Osteoblast (primary cell): ENCODE data around the gene RADX. TPM values are rescaled to one million over a fixed set of nuclear protein-coding genes. Genes with fewer than 3 reads are reported as not detected.

Experiments
- DNase-seq: peaks from one replicate; pipeline ENCODE4 v3.0.0; 2011; ENCODE audit warnings: low spot score, mixed read lengths; ENCODE audit not compliant: insufficient read length; ENCODE audit errors: missing footprints
- H2AFZ ChIP-seq: 2 replicates; pipeline ENCODE4 v1.6.0; 2011; ENCODE audit warnings: mild to moderate bottlenecking, low read length
- H3K27ac ChIP-seq: 2 replicates; pipeline ENCODE4 v1.5.1; 2011; ENCODE audit warnings: mild to moderate bottlenecking, low read depth, low read length, moderate library complexity
- H3K27me3 ChIP-seq: 2 replicates; pipeline ENCODE4 v1.6.0; 2012; ENCODE audit warnings: mild to moderate bottlenecking, control low read depth, inconsistent platforms, low read length, moderate library complexity; ENCODE audit not compliant: insufficient read depth
- H3K36me3 ChIP-seq: 2 replicates; pipeline ENCODE4 v1.5.1; 2011; ENCODE audit warnings: mild to moderate bottlenecking, low read length, control low read depth, moderate library complexity; ENCODE audit not compliant: insufficient read depth
- H3K4me1 ChIP-seq: 2 replicates; pipeline ENCODE4 v1.5.1; 2011; ENCODE audit warnings: mild to moderate bottlenecking, low read length, control low read depth, moderate library complexity; ENCODE audit not compliant: insufficient read depth
- H3K4me2 ChIP-seq: 2 replicates; pipeline ENCODE4 v1.6.0; 2011; ENCODE audit warnings: mild to moderate bottlenecking, low read length; ENCODE audit not compliant: insufficient read depth
- H3K4me3 ChIP-seq: fragments of 200-600 bp; sonication (generic); 3 replicates; pipeline ENCODE4 v1.5.1; 2012; ENCODE audit warnings: mild to moderate bottlenecking, low read length, inconsistent platforms; ENCODE audit not compliant: insufficient read depth
- H3K79me2 ChIP-seq: 2 replicates; pipeline ENCODE4 v1.6.0; 2012; ENCODE audit warnings: mild to moderate bottlenecking, low read length, control low read depth, inconsistent platforms; ENCODE audit not compliant: insufficient read depth
- H3K9me3 ChIP-seq: 2 replicates; pipeline ENCODE4 v1.5.1; 2011; ENCODE audit warnings: low read depth, low read length, control low read depth
- H4K20me1 ChIP-seq: 2 replicates; pipeline ENCODE4 v1.6.0; 2012; ENCODE audit warnings: mild to moderate bottlenecking, low read length, control low read depth; ENCODE audit not compliant: insufficient read depth
- total RNA-seq: library from RNA; depleted of rRNA; stranded (reverse); fragments of >200 nt; gene quantifications from 2 replicates; pipeline ENCODE4 v1.2.3, GENCODE V29; 2012
- TF ChIP-seq, protein P1 (sequence below): IDR thresholded peaks from 2 replicates; pipeline ENCODE4 v1.5.1; 2011; ENCODE audit warnings: mild to moderate bottlenecking, low read depth, low read length, moderate library complexity; ENCODE audit errors: extremely low read depth

Gene RADX
- total RNA-seq, 1 donor = 1.4 TPM

DNA sequence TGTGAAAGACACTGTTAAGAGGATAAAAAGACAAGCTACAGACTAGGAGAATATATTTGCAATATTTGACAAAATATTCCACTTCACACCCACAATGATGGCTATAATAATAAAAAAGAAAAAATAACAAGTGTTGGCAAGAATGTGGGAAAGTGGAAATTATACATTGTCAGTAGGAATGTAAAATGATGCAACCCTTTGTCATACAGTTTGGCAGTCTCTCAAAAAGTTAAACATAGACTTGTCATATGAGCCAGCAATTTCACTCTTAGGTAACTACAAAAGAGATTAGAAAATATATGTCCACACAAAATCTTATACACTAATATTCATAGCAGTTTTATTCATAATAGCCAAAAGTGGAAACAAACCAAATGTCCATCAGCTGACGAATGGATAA lies 5.2 kb upstream of the RADX start:
- H3K79me2 ChIP-seq = no peaks in the 10 kb centered on the region
- no peak overlapping the region for H2AFZ ChIP-seq
- H3K4me2 ChIP-seq = no peak overlapping the region
- no peak overlapping the region for H3K27ac ChIP-seq
- H3K27me3 ChIP-seq = peaks cover 8% of the 10 kb centered on the region
- no peak overlapping the region for H3K4me3 ChIP-seq
- H3K4me1 ChIP-seq = no peaks in the 10 kb centered on the region
- no peaks in the 10 kb centered on the region for H3K9me3 ChIP-seq
- H4K20me1 ChIP-seq = no peaks in the 10 kb centered on the region
- H3K36me3 ChIP-seq = no peaks in the 10 kb centered on the region
- TF ChIP-seq, protein P1, sequence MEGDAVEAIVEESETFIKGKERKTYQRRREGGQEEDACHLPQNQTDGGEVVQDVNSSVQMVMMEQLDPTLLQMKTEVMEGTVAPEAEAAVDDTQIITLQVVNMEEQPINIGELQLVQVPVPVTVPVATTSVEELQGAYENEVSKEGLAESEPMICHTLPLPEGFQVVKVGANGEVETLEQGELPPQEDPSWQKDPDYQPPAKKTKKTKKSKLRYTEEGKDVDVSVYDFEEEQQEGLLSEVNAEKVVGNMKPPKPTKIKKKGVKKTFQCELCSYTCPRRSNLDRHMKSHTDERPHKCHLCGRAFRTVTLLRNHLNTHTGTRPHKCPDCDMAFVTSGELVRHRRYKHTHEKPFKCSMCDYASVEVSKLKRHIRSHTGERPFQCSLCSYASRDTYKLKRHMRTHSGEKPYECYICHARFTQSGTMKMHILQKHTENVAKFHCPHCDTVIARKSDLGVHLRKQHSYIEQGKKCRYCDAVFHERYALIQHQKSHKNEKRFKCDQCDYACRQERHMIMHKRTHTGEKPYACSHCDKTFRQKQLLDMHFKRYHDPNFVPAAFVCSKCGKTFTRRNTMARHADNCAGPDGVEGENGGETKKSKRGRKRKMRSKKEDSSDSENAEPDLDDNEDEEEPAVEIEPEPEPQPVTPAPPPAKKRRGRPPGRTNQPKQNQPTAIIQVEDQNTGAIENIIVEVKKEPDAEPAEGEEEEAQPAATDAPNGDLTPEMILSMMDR = no peak
- no peak for DNase-seq

DNA sequence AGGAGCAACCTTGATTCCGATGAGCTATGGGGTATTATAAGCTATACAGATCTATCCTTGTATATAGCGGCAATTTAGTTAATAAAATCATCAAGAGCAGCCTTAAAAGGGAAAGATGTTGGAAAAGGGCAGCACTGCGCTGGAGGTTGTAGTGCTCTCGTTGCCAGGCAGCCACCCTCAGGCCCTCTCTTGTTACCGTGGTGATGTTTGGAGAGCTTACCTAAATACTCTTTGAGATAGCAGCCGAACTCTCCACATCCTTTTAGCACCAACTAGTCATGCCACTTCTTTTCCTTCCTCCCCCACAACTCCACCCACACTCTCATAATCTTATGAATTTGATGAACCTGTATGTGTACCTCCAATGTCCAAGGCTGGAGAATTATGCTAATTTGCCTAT lies 3.8 kb upstream of the RADX start:
- H3K4me1 ChIP-seq = no peaks in the 10 kb centered on the region
- no peaks in the 10 kb centered on the region for H3K9me3 ChIP-seq
- TF ChIP-seq, protein P1 = no peak

DNA sequence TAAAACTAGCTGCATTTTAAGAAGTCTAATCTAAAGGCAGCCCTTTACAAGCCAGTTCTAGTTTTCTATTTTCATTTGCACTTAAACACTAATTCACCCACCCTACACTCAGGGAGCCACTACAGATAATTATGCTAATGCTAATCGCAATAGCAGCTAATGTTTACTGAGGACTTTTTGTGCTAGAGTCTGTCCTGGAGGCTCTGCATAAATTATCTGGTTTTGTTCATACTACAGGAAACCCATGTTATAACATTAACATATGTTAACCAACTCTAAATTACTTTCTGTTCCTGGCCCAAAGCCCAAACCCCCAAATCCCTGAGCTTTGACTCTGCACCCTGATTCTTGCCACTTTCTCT lies 480 bp upstream of the RADX start:
- H2AFZ ChIP-seq = peak overlapping the region; percentile 70
- H3K27me3 ChIP-seq = peaks cover 17% of the 10 kb centered on the region
- peak; percentile 11 for DNase-seq
- no peaks in the 10 kb centered on the region for H3K36me3 ChIP-seq
- H3K4me2 ChIP-seq = peak overlapping the region; percentile 78
- H3K27ac ChIP-seq = no peak overlapping the region
- H3K9me3 ChIP-seq = no peaks in the 10 kb centered on the region
- TF ChIP-seq, protein P1 = no peak
- H3K4me3 ChIP-seq = peak overlapping the region; percentile 70
- no peaks in the 10 kb centered on the region for H3K4me1 ChIP-seq
- no peaks in the 10 kb centered on the region for H4K20me1 ChIP-seq
- H3K79me2 ChIP-seq = no peaks in the 10 kb centered on the region

More for the DNA sequence above, 3.8 kb upstream of the RADX start:
- no peaks in the 10 kb centered on the region for H3K79me2 ChIP-seq
- H3K4me3 ChIP-seq = no peak overlapping the region
- DNase-seq = no peak
- H2AFZ ChIP-seq = no peak overlapping the region
- no peaks in the 10 kb centered on the region for H3K36me3 ChIP-seq
- H4K20me1 ChIP-seq = no peaks in the 10 kb centered on the region
- no peak overlapping the region for H3K4me2 ChIP-seq
- no peak overlapping the region for H3K27ac ChIP-seq
- H3K27me3 ChIP-seq = peaks cover 8% of the 10 kb centered on the region

DNA sequence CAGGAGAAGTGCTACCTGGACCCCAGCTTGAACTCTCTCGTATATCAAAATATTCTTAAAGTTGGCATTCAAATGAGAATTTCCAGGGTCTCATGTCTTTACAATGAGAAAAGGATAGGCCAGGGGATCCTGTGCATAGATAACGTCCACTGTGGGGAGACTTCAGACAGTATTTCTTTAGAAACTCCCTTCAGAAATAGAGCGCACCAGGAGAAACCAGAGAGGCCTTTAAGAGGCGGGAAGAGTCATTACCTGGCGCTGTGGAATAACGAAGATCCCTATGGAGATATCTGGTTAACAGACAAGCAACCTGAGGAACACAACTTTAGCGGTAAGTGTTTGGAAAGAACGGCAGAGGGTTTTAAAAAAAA lies 600 bp downstream of the RADX start:
- no peak for DNase-seq
- H3K79me2 ChIP-seq = no peaks in the 10 kb centered on the region
- H3K27ac ChIP-seq = no peak overlapping the region
- TF ChIP-seq, protein P1 = no peak
- H3K4me1 ChIP-seq = no peaks in the 10 kb centered on the region
- H2AFZ ChIP-seq = peak overlapping the region; percentile 82
- peak overlapping the region; percentile 70 for H3K4me3 ChIP-seq
- no peaks in the 10 kb centered on the region for H4K20me1 ChIP-seq
- peaks cover 17% of the 10 kb centered on the region for H3K27me3 ChIP-seq
- no peaks in the 10 kb centered on the region for H3K36me3 ChIP-seq
- H3K4me2 ChIP-seq = peak overlapping the region; percentile 78
- H3K9me3 ChIP-seq = no peaks in the 10 kb centered on the region
